CD4-positive, alpha-beta T cell treated with Interleukin-15 for 4 hours (primary cell): ENCODE data around the gene CPEB1.

Source experiments
- DNase-seq: peaks from one replicate; pipeline ENCODE4 v3.0.0-alpha.2; 2020; ENCODE audit warnings: low spot score

Gene CPEB1

DNA sequence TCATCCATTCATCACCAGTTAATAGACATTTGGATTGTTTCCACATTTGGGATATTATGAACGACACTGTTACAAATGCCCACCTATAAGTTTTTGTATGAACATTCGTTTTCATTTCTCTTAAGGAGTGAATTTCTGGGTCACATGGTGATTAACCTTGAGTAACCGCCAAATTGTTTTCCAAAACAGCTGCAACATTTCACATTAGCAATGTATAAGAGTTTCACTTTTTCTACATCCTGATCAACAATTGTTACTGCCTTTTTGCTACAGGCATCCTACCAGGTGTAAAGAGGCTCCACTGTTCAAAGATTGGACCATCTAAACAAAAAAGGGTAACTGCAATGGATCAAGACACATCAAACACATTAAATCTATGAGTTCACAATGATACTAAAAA, 52.0 kb downstream of the CPEB1 start:
- no peak for DNase-seq

DNA sequence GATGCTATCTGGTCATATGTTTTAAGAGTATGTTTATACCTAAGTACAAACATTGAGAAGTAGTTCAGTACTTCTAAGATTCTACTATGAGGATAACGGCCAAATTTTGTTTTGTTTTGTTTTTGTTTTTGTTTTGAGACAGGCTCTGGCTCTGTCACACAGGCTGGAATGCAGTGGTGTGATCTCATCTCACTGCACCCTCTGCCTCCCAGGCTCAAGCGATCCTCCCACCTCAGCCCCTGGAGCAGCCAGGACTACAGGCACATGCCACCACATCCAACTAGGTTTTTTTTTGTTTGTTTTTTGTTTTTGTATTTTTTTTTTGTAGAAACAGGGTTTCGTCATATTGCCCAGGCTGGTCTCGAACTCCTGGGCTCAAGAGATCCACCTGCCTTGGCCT, 59.4 kb downstream of the CPEB1 start:
- DNase-seq = no peak

DNA sequence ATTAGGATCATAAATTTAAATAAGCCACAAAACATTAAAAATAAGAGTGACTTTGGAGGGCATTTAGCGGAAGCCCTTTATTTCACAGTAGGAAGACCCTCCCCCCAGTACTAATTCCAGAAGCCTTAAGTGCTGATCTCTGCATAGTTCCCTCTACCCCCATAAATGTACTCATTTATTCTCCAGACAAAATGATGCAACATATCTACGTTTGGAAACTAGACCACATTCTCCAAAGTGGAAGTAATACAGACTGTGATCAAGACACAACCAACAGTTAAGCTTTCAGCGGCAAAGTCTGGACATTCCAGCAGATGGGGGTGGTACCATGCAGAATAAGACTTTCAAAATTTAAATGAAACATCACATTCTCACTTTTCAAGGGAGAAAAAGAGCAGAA, 62.1 kb downstream of the CPEB1 start:
- DNase-seq = no peak

DNA sequence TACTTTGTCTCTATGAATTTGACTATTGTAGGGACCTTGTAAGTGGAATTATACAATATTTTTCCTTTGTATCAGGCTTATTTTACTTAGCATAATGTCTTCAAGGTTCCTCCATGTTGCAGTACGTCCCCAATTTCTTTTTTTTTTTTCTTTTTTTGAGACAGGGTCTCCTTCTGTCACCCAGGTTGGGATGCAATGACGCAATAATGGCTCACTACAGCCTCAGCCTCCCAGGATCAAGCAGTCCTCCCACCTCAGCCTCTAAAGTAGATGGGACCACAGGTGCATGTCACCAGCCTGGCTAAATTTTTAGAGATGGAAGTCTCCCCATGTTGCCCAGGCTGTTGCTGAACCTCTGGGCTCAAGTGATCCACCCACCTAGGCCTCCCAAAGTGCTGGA, 66.5 kb downstream of the CPEB1 start:
- DNase-seq = no peak

DNA sequence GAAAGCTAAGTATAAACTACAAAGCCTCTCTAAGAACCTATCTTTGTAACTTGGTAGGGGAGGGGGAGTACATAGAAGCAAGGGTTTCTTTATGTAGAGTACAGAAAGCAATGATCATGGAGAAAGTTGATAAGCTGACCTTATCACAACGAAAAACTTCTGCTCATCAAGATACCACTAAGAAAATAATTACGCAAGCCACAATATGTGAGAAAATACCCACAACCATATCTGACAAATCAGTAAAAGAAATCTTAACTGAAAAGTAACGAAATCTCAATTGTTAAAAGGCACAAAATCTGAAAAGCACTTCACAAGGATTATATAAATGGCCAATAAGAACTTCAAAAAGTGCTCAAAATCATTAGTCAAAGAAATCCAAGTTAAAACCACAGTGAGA, 71.8 kb downstream of the CPEB1 start:
- DNase-seq = no peak

DNA sequence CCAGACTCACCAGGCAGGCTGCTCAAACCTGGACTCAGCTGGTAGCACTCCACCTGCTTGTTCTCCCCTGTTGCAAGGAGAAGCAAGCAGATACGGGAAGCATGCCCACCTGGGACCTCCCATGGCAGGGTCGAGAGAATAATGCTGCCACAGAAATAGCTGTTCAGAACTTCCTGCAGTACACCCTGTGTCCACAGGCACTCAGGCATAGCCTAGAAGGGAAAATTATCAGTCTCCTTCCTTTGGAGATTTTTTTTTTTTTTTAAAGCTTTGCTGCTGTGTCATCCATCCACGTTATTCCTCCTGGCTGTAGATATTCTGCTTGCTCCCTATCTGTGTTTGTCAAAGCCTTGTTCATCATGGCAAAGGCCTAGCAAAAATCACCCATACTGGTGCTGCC, 74.2 kb downstream of the CPEB1 start:
- no peak for DNase-seq

DNA sequence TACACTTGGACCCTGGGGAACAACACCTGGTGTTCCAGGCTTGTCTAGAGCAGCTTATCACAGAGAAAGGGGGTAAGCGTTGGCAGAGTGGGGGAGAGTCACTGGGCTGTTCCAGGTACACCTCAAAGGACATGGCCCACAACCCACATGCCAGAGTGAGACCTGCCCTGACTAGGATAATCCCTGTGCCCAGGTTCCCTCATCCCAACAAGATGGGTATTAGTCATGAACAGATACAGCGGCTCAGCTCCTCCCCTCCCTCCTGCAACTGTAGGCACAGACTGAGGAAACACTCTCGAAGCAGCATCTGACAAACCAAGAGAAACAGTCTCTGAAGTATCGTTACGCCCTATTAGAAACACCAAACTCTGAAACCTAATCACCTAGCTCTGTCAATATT, 74.9 kb downstream of the CPEB1 start:
- DNase-seq = no peak

DNA sequence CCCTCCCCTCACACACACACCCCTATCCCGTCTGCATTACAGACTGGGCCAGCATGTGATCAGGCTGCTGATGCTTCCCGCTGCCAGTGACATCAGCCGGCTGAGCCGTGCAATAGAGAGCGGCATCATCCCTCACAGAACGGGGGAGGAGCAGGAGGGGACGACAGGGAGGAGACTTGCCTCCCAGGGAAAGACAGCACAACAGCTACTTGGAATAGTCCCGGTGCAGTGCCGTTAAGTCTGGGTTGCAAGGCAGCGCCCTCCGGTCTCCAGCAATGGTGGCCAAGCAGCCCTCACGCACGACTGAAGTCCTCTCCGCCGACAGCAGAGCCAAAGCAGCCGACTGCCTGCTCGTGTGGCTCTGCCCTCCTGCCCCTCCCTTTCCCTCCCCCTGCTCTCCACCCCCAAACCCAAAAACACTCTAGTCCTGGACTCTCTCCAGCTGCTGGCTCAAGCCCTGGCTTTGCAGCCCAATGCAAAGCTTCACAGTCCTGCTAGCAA, 75.4 kb downstream of the CPEB1 start:
- DNase-seq = no peak

DNA sequence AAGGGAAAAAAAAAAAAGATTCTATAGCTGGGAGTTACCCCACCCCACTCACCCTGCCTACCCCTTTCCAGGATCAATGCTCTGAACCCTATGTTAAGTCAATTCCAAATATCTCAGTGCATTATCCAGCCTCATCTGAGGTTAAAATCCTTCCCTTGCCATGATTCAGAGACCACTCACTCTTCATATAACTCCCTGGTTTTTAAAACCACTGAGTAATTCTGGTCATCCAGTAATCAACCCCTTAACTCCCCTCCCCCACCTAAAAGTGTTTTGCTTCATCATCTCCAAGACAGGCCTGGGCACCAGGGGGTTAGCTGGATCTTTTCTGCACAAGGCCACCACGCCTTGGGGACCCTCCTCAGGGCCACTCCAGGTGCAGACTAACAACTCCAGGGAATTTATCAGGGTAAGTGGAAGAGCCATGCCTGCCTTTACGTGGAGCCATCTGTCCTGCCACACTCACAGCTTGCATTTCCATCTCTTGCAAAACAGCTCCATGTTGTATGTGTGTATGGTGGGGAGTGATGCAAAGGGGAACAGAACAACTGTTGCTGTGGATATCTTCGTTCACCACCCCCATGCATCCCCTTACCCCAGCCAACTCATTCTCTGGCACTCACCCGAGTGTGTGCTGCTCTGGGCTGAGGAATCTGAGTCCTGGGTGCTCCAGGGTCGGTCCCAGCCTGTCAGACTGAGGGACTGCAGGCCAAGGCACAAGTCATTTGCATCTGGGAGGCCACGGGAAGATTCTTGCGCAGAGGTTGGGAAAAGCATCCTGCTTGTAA, 76.2 kb downstream of the CPEB1 start:
- no peak for DNase-seq

DNA sequence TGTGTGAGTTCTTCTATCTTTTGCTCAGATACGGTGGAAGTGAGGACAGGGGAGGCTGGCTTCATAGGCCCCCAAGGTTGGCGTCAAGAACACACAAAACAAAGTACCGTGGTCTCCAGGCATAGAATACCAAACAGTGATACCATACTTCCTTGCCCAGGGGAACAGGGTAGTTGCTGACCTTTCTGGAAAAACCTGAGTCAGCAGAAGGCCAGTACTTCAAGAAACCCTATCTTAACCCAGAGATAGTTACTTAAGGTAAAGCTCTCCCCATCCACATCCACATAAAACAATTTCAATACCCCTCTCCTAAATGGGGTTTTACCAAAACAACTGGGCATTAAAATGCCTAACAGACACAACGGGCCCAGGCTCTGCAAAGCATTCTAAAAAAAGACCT, 77.3 kb downstream of the CPEB1 start:
- DNase-seq = no peak

DNA sequence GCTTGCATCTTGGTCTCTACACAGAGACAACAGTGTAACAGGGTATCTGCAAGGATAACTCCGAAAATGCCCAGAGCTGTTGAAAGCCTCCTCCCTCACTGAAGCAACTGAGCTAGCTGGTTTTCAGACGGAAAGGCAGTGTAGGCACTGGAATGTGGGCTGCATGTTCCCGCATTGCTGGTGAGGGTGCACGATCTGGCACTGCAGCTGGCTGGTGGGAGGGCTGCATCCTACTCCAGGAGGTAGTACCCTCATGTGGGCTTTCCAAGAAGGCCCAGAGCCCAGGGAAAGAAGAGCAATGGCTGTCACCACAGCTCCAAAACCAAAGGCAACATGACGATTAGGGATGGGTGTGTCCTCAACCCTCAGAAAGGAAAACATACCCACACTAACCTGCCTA, 78.2 kb downstream of the CPEB1 start:
- no peak for DNase-seq

DNA sequence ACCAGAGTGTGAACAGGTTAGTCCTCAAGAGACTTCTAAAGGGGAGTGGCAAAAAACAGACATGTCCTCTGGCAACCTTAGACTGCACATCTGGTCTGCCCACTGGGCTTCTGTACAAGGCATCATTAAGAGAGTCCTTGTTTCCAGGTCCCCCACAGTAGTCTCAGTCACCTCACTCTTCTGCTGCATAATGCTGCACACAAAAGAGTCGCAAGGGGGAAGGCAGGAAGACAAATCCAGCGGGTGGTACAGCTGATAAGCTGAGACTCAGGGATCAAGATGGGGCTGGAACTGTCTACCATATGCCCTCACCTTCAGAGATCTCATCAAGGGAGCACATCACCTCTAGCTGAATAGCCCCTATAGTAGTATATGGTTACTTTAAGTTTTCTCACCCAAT, 79.5 kb downstream of the CPEB1 start:
- no peak for DNase-seq

DNA sequence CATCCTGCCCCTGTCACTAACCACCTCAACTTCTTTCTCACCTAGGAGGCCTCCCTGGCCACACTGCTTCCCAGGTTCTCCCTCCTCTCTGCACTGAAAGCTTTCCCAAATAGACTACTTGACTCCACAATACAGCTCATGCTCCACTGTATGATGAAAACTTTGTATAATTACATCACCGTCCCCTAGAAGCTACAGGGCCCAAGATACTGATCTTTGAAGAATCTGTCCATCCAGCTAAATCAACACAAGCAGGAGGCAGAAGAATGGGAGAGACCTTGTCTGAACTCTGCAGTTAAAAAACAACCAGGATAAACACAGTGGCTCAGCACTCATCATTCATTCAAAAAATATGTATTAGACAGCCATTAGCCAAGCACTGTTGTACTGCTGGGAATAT, 80.5 kb downstream of the CPEB1 start:
- no peak for DNase-seq

DNA sequence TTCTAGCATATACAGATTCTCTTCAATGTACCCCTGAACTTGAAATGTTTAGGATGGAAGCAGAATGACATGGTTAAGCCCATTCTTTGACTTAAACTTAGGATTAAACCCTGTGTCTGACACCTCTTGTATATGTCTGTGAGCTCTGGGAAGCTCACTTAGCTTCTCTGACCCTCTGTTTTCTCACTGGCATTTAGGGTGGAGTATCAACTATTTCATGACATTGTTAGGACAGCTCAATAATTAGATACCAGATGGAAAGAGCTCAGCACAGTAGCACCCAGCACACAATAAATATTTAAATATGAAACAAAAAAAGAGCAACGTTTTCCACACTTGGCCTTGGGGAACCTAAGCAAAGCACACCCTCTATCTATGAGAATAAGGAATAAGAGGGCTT, 88.7 kb downstream of the CPEB1 start:
- no peak for DNase-seq

DNA sequence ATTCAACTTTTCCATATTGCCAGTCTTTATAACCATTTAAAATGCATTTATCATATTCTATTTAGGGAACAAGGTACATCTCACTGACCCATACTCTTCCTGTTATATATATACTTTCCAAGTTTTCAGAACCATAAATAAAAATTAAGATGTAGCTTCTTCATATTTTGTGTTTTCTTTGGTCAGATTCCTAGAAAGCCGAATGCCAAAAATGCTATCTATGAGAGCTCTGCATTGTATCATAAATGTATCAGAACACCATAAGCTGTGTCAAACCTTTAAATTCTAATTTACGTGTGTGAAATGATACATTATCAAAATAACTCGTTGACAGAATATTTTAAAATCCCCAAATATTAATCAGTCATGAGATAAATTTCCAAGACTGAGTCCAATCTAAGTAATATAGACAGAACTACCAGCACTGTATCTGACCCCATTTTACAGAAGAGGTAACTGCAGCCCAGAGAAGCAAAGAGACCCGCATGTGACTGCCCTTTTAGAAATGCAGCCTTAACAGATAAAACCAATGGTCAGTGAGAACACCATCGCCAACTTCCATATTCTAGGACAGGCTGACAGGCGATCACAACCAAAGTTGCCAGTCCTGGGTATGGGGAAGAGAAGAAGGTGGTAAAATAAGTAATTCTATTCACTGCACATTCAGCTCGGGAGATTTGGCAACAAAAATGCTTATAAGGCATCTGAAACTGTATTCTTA, 90.7 kb downstream of the CPEB1 start:
- no peak for DNase-seq

DNA sequence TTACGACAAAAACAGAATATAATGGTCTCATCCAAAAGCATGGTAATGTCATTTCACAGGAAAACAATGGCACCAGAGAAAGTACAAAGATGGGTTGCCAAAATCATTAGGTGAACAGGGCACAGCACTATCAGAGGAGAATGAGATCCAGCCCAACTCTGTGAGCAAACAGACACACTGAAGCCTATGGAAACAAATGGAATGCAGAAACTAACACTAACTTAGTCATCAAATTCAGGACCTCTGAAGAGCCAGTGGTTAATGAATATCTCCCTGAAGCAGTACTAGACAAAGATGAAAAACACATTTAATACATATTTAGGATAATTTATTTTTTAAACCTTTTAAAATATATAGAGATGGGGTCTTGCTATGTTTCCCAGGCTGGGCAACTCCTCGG, 92.3 kb downstream of the CPEB1 start:
- no peak for DNase-seq

DNA sequence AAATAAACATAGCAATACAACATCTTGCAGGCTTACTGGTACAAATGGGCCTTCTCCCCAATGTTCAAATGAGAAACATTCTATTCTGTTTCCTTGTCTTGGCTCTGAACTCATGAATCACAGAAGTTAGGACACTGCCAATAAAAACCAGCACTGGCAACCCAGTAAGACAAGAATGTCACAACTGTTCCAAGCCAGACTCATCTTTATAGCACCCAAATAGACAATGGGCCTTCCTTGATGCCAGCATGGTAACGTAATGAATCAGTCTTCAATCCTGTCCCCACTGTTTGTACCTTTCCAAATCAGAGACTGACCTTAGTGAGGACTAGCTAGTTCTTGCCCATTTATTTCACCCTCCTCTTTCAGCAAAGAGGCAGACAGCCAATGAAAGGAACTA, 92.8 kb downstream of the CPEB1 start:
- DNase-seq = no peak

DNA sequence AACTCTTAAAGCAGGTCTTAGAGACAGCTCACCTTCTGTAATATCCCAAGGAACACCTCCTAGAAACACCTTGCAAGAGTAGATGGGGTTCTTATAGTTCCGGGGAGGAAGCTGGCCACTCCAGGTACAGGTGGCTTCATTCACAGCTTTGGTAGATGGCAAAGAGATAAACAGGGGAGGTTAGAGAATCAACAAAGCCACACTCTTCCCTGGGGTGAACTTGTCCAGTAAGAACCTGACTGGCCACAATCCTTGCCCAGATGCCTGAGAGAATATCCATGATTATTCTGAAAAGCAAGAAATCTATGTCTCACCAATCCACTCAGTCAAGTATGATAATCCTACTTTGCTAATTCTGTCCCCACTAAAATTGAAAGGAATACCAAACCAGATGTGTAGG, 93.3 kb downstream of the CPEB1 start:
- no peak for DNase-seq

DNA sequence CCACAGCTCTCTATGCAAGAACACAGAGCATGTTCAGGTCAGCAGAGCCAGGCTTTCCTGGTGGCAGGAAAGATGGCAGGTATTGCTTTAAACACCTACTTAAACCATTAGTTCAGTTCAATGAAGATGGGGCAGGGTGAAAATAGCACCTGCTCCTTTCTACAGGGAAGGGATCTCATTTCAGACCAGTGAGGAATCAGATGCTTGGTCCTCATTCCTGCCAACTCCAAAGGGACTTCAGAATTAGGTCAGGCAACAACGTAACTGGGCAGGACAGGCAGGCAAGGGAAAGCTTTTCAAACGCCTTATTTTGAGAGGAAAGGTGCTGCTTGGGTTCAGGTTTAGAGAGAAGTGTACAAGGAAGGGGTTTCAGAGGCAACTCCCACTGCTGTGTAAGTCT, 94.3 kb downstream of the CPEB1 start:
- no peak for DNase-seq

DNA sequence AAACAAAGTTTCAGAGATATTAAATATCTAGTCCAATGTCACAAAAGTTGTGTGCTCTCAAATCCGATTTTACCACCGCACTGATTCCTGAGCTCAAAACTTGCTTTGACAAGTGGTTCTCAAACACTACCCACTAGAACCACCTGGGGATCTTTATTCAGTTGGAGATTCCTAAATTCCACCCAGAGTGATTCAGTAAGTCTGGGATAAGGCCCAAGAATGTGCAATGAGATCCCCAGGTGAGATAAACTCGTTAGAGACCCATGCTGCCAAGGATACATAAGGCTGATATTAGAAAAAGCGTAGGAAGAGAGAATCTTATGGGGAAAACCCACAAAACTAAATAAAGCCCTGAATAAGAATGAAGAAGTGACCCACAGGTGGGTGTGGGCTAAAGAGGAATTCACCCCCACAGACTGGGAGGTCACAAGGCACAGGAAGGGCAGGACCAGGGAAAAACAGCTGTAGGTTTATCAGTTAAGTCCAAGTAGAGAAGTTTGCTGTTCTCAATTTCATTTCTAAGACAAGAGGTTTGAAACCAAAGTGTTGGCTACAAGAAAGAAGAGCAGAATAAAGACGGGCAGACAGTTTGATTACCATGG, 95.4 kb downstream of the CPEB1 start:
- no peak for DNase-seq

DNA sequence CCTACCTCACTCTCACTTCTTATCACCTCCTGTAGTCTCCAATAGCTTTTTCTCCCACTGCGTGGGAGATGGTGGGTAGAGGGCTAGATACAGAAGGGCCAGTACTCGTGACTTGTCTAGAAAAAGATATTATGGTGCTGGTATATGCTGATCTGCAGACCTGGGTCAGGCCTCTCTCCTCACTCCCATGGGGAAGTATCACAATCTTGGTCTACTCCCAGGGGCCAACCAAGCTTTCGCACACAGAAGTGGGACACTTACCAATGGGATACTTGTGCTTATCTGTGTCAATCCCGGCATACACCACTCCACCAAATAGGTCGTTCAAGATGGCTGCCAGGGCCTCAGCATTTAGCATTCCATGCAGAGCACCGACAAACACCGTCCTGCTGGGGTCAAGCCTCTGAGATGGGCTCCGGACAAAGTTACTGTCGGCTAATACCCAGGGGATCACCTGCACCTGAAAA, 97.9 kb downstream of the CPEB1 start:
- DNase-seq = no peak

DNA sequence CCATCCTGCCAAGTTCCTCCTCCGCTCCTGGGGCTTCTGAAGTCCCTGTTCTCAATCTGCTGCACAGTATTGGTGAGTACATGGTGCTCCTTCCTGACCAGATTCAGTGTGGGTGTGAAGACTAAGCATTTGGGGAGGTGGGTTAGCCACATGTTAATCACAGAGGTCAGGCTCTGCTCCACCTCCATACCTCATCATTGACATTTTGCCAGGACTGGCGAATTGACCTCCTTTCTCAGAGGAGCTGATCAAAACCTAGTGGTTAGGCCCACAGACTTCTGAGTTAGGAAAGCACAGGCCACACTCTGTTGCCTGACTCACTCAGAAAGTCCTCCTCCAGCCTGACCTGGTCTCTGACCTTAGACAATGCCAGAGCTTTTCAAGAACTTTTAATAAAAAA, 98.5 kb downstream of the CPEB1 start:
- no peak for DNase-seq

DNA sequence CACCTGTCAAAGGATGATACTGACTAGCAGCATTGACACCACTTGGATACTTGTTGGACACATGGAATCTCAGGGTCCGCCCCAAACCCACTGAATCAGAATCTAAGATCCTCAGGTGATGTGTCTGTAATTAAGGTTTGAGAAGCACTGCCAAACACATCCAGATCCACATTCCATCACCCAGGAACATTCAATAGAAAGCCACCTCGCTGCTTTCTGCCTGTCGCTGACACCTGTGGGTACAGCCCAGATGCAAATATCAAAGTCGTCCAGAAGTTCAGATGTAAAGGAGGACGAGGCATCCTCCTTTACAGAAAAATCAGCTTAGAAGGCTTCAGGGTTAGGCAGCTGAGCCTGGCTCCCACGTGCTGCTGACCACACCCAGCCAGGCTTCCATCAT, 101.7 kb downstream of the CPEB1 start:
- no peak for DNase-seq
